Activated naive CD8-positive, alpha-beta T cell treated with anti-CD3 and anti-CD28 coated beads for 36 hours (primary cell): Measurements from ENCODE around the gene PLCD4. TPM values are rescaled to one million over a fixed set of nuclear protein-coding genes. Genes with fewer than 3 reads are reported as not detected.

Experiments used
- DNase-seq: peaks from one replicate; pipeline ENCODE4 v3.0.0; 2021
- H3K27ac Mint-ChIP-seq: one replicate; pipeline ENCODE4 v1.8.0; 2022; ENCODE audit warnings: mild to moderate bottlenecking, moderate library complexity, mixed read lengths
- H3K27me3 Mint-ChIP-seq: one replicate; pipeline ENCODE4 v1.8.0; 2022; ENCODE audit warnings: mild to moderate bottlenecking, mixed read lengths
- H3K36me3 Mint-ChIP-seq: one replicate; pipeline ENCODE4 v1.8.0; 2021; ENCODE audit warnings: mild to moderate bottlenecking, mixed read lengths
- H3K4me1 Mint-ChIP-seq: one replicate; pipeline ENCODE4 v1.8.0; 2021; ENCODE audit warnings: mixed read lengths
- H3K4me3 Mint-ChIP-seq: one replicate; pipeline ENCODE4 v1.8.0; 2022; ENCODE audit warnings: mild to moderate bottlenecking, moderate library complexity, mixed read lengths
- H3K9me3 Mint-ChIP-seq: one replicate; pipeline ENCODE4 v1.8.0; 2022; ENCODE audit warnings: mixed read lengths
- total RNA-seq, 2 experiments: library from RNA; stranded (reverse); gene quantifications; one replicate each; pipeline ENCODE4 v1.2.3, GENCODE V29; 2021

PLCD4 gene
- total RNA-seq, 2 experiments from 2014 or later = 0.22 TPM; not detected in 1

DNA sequence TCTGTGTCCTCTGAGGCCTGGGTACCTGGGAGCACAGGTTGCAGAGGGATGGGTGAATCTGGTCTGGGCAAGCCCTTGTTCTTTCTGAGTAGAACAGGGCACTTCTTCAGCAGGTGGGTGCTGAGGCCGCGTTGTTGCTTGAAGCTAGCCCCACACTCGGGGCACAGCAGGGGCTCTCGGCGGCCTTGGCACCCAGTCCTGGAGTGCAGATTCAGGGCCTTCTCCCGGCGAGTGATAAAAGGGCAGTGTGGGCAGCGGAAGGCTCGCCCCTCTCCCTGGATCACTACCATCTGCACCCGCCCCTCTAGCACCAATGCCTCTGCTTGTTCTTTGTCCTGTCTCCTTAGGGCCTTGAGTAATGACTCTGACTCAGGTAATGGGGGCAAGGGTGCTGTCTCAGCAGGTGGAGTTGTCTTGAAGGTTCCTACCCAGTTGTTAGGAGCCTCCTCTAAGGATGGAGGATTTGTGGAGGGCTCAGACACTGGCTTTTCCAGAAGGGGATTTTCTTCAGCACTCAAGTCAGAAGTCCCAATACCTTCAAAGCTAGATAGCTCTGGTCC, 36.1 kb downstream of the PLCD4 start:
- Mint-ChIP-seq H3K4me1 (peaks cover 7% of the 10 kb centered on the region), H3K9me3 (no peaks in the 10 kb centered on the region), H3K36me3 (peaks cover 21% of the 10 kb centered on the region), H3K27me3 (no peaks in the 10 kb centered on the region), H3K4me3 (no peak overlapping the region), H3K27ac (no peak overlapping the region)
- DNase-seq = no peak

DNA sequence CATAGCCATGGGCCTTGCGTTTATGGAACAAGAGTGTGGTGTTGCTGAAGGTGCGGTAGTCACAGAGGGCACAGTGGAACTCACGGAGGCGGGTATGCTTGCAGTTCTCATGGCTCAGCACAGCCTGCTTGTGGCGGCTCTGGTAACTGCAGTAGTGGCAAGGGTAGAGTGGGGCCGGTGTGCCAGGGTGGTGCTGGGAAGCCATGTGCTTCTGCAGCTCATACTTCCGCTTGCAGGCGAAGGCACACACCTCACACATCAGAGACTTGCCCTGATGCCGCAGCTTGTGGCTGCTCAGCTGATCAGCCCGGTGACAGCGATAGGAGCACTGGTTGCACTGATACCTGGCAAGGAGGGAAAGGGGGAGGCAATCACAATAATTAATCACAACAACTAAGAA, 37.0 kb downstream of the PLCD4 start:
- Mint-ChIP-seq H3K4me1 (peaks cover 7% of the 10 kb centered on the region), H3K36me3 (peaks cover 21% of the 10 kb centered on the region), H3K27me3 (no peaks in the 10 kb centered on the region)

DNA sequence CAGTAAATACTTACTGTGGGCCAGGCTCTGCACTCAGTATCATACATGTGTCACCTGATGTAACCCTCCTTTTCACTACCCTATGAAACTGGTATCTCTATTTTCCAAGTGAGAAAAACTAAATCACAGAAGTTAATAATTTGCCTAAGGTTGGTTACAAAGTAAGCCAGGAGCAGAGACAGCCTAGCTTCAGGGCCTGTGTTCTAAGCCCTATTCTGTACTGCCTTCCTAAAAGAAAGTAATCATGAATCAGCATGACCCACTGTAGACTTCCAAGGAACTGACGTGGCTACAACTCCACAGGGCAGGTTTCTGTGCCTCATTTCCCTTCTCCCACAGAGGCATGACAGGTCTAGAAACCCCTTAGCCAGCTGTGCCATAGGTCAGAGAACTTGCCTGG, 37.4 kb downstream of the PLCD4 start:
- Mint-ChIP-seq H3K36me3 (peaks cover 23% of the 10 kb centered on the region), H3K27me3 (no peaks in the 10 kb centered on the region), H3K9me3 (no peaks in the 10 kb centered on the region), H3K4me3 (no peak overlapping the region), H3K27ac (no peak overlapping the region), H3K4me1 (peaks cover 7% of the 10 kb centered on the region)
- no peak for DNase-seq

More for the DNA sequence above, 37.0 kb downstream of the PLCD4 start:
- Mint-ChIP-seq H3K27ac (no peak overlapping the region), H3K9me3 (no peaks in the 10 kb centered on the region), H3K4me3 (no peak overlapping the region)
- no peak for DNase-seq

DNA sequence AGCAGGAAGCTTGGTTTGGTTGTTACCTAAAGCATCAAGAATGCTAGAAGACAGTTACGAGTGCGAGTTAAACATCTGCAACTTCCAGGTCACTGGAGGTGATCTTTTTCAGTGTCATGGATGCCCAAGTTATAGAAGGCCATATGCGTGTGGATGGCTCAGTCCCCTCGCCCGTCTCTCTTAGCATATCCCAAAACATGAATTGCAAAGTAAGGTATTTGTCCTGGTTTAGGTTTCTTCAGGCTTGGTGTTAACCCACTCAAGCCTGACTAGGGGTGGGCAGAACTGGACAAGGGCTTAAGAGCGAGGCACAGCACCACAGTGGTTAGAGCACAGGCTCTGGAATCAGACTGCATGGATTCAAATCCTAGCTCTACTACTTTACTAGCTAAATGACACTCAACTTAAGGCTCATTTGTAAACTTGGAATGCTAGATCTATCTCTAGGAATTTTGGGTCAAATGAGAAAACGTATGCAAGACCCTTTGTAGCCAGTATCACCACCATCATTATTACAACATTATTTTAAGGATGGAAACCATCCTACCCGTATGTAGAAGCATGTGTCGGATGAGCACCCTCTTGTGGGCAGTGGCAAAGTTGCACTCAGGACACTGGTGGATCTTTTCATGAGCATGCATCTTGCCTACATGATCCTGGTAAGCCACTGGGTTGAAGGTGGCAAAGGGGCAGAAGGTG, 40.5 kb downstream of the PLCD4 start:
- no peaks in the 10 kb centered on the region for H3K27me3 Mint-ChIP-seq
- no peaks in the 10 kb centered on the region for H3K9me3 Mint-ChIP-seq
- no peak overlapping the region for H3K4me3 Mint-ChIP-seq
- peaks cover 7% of the 10 kb centered on the region for H3K4me1 Mint-ChIP-seq
- H3K27ac Mint-ChIP-seq = no peak overlapping the region
- DNase-seq = peak; percentile 41
- H3K36me3 Mint-ChIP-seq = peaks cover 27% of the 10 kb centered on the region

DNA sequence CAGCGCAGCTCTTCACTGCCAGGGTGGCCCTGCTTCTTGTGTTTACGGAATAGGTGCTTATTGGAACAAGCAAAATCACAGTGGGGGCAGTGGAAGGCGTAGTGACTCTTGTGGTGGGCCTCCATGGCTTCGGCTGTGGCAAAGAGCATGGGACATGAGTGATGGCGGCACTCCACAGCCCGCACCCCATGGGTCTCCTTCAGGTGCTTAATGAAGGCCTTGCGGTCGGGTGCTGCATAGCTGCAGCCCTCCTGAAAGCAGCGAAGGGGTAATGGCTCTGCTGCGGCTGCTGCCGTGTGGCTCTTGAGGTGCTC, 41.0 kb downstream of the PLCD4 start:
- Mint-ChIP-seq H3K9me3 (no peaks in the 10 kb centered on the region), H3K27ac (no peak overlapping the region), H3K4me3 (no peak overlapping the region), H3K27me3 (no peaks in the 10 kb centered on the region), H3K36me3 (peaks cover 27% of the 10 kb centered on the region), H3K4me1 (peaks cover 7% of the 10 kb centered on the region)
- no peak for DNase-seq

DNA sequence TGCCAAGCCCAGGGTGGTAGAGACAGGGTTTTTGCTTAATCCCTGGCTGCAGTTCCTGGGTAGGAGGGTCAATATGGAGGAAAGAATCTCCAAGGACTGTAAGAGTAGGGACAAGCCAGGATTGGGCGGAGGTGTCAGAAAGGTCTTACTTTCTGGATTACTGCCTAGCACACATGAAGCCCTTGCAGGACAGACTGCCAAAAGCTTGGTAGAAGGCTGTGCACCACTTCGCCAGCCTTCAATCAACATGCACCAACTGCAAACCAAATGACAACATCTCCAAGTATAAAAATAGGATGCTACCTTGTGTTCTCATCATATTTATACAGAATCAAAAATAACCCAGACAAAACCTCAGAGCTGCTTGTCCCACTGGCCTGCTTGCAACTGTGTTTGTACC, 48.1 kb downstream of the PLCD4 start:
- Mint-ChIP-seq H3K27me3 (no peaks in the 10 kb centered on the region), H3K4me3 (no peak overlapping the region), H3K4me1 (peaks cover 18% of the 10 kb centered on the region), H3K36me3 (peaks cover 21% of the 10 kb centered on the region), H3K27ac (no peak overlapping the region), H3K9me3 (no peaks in the 10 kb centered on the region)
- DNase-seq = no peak

DNA sequence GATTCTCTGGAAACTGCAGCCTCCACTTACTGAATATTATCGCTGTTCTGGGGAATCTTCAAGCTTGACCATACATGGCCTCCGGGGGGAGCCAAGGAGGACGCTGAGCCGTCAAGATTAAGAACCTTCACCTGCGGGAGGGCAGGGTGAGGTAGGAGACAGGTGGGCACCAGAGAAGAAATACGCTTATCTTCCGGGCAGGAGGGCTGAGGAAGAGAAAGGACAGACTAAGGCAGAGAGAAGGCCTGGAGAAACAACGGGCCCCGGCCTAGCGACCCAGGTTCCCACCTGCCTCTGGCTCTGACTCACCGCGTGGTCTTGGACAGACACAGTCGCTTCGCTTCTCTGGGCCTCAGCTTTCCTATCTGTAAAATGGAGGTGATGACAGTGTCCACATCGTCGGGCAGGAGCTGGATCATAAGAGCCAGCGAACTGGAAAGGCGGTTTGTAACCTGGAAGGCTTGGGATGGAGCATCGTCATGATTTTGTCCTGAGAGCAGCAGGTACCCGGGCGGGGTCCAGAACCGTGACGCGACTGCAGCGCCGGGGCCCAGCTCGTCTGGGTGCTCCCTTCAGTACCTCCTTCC, 51.1 kb downstream of the PLCD4 start:
- H3K27ac Mint-ChIP-seq = peak overlapping the region; percentile 92
- peaks cover 27% of the 10 kb centered on the region for H3K4me1 Mint-ChIP-seq
- peak; percentile 52 for DNase-seq
- peak overlapping the region; percentile 96 for H3K4me3 Mint-ChIP-seq
- peaks cover 24% of the 10 kb centered on the region for H3K36me3 Mint-ChIP-seq
- no peaks in the 10 kb centered on the region for H3K9me3 Mint-ChIP-seq
- H3K27me3 Mint-ChIP-seq = no peaks in the 10 kb centered on the region

DNA sequence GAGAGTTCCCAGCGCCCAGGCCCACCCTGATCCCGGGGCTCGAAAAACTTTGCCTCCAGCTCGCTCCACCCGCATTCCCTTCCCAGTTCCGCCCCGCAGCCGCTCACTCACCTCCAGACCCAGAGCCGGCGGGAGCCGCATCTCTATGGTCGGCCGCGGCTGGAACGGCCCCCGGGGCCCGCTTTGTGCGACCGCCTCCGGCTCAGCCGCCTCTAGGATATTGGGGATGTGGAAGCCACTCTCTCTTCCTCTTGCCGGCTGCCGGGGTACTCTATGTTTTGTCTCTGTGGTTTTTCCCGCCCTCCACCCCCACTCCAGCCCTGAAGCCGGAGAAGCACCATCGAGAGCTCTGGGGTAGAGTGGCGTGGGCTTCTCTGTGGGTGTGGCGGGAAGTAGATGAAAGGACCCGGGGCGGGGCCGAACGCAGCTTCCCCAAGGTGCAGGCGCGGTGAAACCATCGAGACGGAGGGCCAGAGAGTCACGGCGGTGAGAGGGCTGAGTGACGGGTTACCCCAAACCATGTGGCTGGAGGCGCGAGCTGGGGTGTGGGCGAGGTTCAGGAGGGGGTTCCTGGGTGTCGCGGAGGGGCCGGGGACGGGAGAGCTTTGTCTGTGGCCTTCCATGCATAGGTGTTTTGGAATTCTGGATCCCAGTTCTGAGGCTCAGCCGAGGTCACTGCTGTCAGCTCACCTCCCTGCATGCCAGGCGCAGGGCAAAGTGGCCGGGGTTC, 51.7 kb downstream of the PLCD4 start, which contains the start of the genes BCS1L and ZNF142:
Gene BCS1L, plus strand, starts transcription at position 426 of the 730 bp plus-strand sequence. CDS start 1,305 bp downstream, outside the sequence.
Gene ZNF142, minus strand, starts transcription at position 366 of the 730 bp plus-strand sequence. CDS start 3,194 bp downstream, outside the sequence.
- peaks cover 26% of the 10 kb centered on the region for H3K36me3 Mint-ChIP-seq
- H3K27ac Mint-ChIP-seq = peak within 1 kb of the TSS; percentile 92
- H3K9me3 Mint-ChIP-seq = no peaks in the 10 kb centered on the region
- peak within 1 kb of the TSS; percentile 96 for H3K4me3 Mint-ChIP-seq
- H3K4me1 Mint-ChIP-seq = peaks cover 27% of the 10 kb centered on the region
- no peaks in the 10 kb centered on the region for H3K27me3 Mint-ChIP-seq
- peak; percentile 97 for DNase-seq

DNA sequence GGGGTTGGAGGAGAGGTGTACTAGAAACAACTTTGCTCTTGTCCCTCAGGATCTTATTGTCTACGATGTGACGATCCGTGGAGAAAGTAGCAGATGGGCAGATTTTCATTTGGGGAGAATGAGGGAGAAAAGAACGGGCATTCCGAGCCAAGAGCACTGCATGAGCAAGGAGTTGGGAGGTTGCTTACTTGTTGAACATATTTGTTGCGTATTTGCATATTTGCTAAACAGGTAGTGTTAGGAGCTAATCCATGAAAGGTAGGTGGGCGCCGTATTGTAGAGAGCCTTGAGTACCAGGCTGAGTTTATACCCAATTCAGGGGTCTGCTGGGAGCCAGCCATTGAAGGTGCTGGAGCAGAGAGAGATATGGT, 52.3 kb downstream of the PLCD4 start:
- no peak for DNase-seq
- Mint-ChIP-seq H3K4me3 (peak overlapping the region; percentile 96), H3K27me3 (no peaks in the 10 kb centered on the region), H3K9me3 (no peaks in the 10 kb centered on the region), H3K36me3 (peaks cover 26% of the 10 kb centered on the region), H3K27ac (peak overlapping the region; percentile 92), H3K4me1 (peaks cover 27% of the 10 kb centered on the region)

DNA sequence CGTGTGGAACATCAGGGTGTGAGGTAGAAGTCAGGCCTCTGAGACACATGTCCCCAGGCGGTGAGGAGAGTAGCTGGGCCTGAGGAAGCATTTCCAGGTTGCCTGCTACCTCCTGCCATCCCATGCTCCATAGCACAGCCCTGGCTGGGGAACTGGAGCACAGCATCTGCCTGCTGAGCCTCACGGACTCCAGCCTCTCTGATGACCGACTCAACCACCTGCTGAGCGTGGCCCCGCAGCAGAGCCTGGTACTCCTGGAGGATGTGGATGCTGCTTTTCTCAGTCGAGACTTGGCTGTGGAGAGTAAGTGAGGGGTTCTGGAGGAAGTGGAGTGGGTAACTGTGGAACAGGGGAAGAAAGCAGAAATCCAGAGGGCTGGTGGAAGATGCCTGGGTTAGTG, 54.7 kb downstream of the PLCD4 start:
- no peak overlapping the region for H3K4me3 Mint-ChIP-seq
- no peak for DNase-seq
- H3K27ac Mint-ChIP-seq = peak overlapping the region; percentile 40
- H3K36me3 Mint-ChIP-seq = peaks cover 21% of the 10 kb centered on the region
- H3K27me3 Mint-ChIP-seq = no peaks in the 10 kb centered on the region
- H3K9me3 Mint-ChIP-seq = no peaks in the 10 kb centered on the region
- H3K4me1 Mint-ChIP-seq = peaks cover 21% of the 10 kb centered on the region

DNA sequence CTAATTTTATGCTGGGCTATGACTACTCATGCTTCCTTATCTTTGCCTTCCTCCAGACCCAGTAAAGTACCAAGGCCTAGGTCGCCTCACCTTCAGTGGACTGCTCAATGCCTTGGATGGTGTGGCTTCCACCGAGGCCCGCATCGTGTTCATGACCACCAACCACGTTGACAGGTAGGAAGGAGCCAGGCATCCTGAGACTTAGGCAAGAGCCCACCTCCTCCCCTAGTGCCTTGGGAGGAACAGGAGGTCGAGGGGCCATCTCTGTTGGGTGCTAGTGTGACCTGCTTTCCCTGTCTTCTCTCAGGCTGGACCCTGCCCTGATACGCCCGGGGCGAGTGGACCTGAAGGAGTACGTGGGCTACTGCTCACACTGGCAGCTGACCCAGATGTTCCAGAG, 55.1 kb downstream of the PLCD4 start:
- peaks cover 18% of the 10 kb centered on the region for H3K4me1 Mint-ChIP-seq
- H3K4me3 Mint-ChIP-seq = no peak overlapping the region
- peaks cover 18% of the 10 kb centered on the region for H3K36me3 Mint-ChIP-seq
- no peaks in the 10 kb centered on the region for H3K9me3 Mint-ChIP-seq
- H3K27ac Mint-ChIP-seq = peak overlapping the region; percentile 40
- no peaks in the 10 kb centered on the region for H3K27me3 Mint-ChIP-seq
- DNase-seq = no peak

DNA sequence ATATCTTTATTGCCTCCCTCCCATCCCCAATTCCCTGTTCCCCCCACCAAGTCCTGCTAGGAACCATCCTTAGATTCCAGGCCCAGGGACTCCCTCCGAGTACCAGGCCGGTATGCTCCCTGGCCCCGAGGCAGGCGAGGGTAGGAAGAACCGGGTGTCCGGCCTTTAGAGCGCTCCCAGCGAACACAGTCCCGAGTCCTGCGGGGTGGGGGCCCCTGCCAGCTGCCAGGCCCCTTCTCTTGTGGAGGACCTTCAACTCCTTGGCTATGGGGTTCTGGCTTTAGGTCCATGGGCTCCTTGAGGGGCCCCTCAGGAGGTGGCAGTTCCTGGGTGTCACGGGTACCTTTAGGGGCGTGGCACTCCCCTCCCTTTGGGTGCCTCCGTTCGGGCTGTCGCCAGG, 56.2 kb downstream of the PLCD4 start:
- no peak for DNase-seq
- Mint-ChIP-seq H3K9me3 (no peaks in the 10 kb centered on the region), H3K4me1 (peaks cover 13% of the 10 kb centered on the region), H3K27ac (no peak overlapping the region), H3K27me3 (no peaks in the 10 kb centered on the region), H3K36me3 (peaks cover 11% of the 10 kb centered on the region), H3K4me3 (no peak overlapping the region)

DNA sequence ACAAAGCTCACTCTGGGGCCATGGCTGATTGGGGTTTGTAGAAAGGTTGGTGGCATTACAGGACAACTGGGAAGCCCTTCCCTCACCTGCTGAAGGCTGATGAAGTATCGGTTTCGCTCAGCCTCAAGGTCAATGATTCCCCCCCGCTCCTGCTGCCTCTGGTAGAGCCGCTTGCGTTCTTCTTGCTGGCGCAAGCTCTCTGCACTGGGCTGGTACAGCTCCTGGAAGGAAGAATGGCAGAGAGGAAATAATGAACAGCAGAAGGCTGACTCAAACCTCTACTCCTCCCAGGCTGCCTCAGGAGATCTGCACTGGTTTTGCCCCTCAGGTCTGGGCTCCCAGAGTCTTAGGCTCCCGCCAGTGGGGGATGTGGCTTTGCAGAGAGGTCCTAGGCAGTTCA, 57.0 kb downstream of the PLCD4 start:
- Mint-ChIP-seq H3K36me3 (peaks cover 9% of the 10 kb centered on the region), H3K27ac (peak overlapping the region; percentile 31)

DNA sequence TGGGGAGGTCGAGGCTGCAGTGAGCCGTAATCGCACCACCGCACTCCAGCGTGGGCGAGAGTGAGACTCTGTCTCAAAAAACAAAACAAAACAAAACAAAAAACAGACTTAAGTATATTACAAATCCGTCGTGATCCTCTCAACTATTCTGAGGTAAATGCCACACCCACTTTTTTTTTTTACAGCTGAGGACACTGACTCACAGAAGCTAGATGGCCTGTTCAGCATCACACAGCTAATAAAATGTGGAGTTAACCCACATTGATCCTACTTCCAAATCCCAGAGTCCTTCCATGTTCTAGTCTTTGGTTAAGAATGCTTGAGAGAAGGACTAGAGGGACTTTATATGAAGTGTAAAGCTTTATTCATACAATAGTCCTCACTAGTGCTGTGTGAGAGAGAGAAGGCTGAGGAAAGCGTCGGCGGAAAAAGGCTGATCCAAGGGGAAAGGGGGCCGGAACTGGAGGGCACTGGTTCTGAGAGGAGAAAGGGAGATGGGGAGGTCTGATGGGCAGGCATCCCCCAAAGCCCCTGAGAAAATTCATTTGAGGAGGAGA, 63.5 kb downstream of the PLCD4 start:
- Mint-ChIP-seq H3K9me3 (no peaks in the 10 kb centered on the region), H3K4me3 (peak overlapping the region; percentile 94), H3K4me1 (peaks cover 17% of the 10 kb centered on the region), H3K27ac (peak overlapping the region; percentile 93), H3K27me3 (no peaks in the 10 kb centered on the region), H3K36me3 (no peaks in the 10 kb centered on the region)
- DNase-seq = no peak

More for the DNA sequence above, 57.0 kb downstream of the PLCD4 start:
- Mint-ChIP-seq H3K9me3 (no peaks in the 10 kb centered on the region), H3K27me3 (no peaks in the 10 kb centered on the region), H3K4me1 (peaks cover 13% of the 10 kb centered on the region), H3K4me3 (no peak overlapping the region)
- DNase-seq = no peak
